C4-2B (cell line): Measurements from ENCODE around the gene SIK2.

ENCODE experiments used
- CTCF ChIP-seq: fragments of 450-650 bp; conservative IDR thresholded peaks from 2 replicates; pipeline ENCODE4 v1.5.1; 2017; ENCODE audit warnings: mild to moderate bottlenecking
- ZFX ChIP-seq: fragments of 450-650 bp; IDR thresholded peaks from 2 replicates; pipeline ENCODE4 v1.6.1; 2017

- TF ChIP-seq CTCF (no peak), ZFX (no peak)
Measured at GRCh38 chr11:111572581-111572980, 29.7 kb upstream of the SIK2 start.
